Osteocyte (in vitro differentiated cells): ENCODE data around the gene DOCK1. TPM values are rescaled to one million over a fixed set of nuclear protein-coding genes. Genes with fewer than 3 reads are reported as not detected.

ENCODE experiments used
- DNase-seq: peaks from one replicate; pipeline ENCODE4 v3.0.0; 2021; ENCODE audit warnings: mixed read lengths; ENCODE audit not compliant: unreplicated experiment; ENCODE audit errors: extremely low spot score
- H3K27ac Mint-ChIP-seq: one replicate; pipeline ENCODE4 v1.8.0; 2021; ENCODE audit warnings: mild to moderate bottlenecking, mixed read lengths; ENCODE audit not compliant: unreplicated experiment
- H3K27me3 Mint-ChIP-seq: one replicate; pipeline ENCODE4 v1.8.0; 2021; ENCODE audit warnings: mixed read lengths; ENCODE audit not compliant: unreplicated experiment
- H3K36me3 Mint-ChIP-seq: one replicate; pipeline ENCODE4 v1.8.0; 2021; ENCODE audit warnings: mixed read lengths; ENCODE audit not compliant: unreplicated experiment
- H3K4me1 Mint-ChIP-seq: one replicate; pipeline ENCODE4 v1.8.0; 2021; ENCODE audit warnings: mixed read lengths; ENCODE audit not compliant: unreplicated experiment
- H3K4me3 Mint-ChIP-seq: one replicate; pipeline ENCODE4 v1.8.0; 2021; ENCODE audit warnings: mild to moderate bottlenecking, moderate library complexity, mixed read lengths; ENCODE audit not compliant: unreplicated experiment
- H3K9me3 Mint-ChIP-seq: one replicate; pipeline ENCODE4 v1.8.0; 2021; ENCODE audit warnings: mixed read lengths; ENCODE audit not compliant: unreplicated experiment
- CTCF ChIP-seq: fragments of 200-600 bp; sonication (generic); IDR thresholded peaks from 2 replicates; pipeline ENCODE4 v1.5.0; 2021; ENCODE audit warnings: antibody characterized with exemption, mild to moderate bottlenecking, moderate library complexity
- long read RNA-seq: library from polyadenylated mRNA; unstranded; transcript quantifications from one replicate; pipeline ENCODE4 v2.0.0, GENCODE V29; 2021
- total RNA-seq: library from RNA; stranded (reverse); gene quantifications from 2 replicates; pipeline ENCODE4 v1.2.1, GENCODE V29; 2021

DOCK1 gene
- total RNA-seq = 66.3 and 68.7 TPM in 2 replicates
- long read RNA-seq, partial matches to known transcripts = 99 of 153 reads
- long read RNA-seq, other reads (novel, unspliced or antisense) = 54 of 153 reads

- peak; percentile 88 for DNase-seq
- Mint-ChIP-seq H3K36me3 (no peaks in the 10 kb centered on the region), H3K9me3 (no peaks in the 10 kb centered on the region), H3K4me3 (peak within 1 kb of the TSS; percentile 94), H3K4me1 (peaks cover 27% of the 10 kb centered on the region), H3K27me3 (no peaks in the 10 kb centered on the region), H3K27ac (peak within 1 kb of the TSS; percentile 95)
- TF ChIP-seq CTCF = no peak
These were observed at the start of gene DOCK1 for GRCh38 chr10:126904818-126905701. DOCK1 (plus strand) TSS chr10:126905428; CDS start chr10:126905518, 90 bp downstream.

GRCh38 chr10:126857178-126857806, 47.9 kb upstream of the DOCK1 start:
- peaks cover 24% of the 10 kb centered on the region for H3K27me3 Mint-ChIP-seq
- DNase-seq = no peak
- no peaks in the 10 kb centered on the region for H3K36me3 Mint-ChIP-seq
- no peak for TF ChIP-seq CTCF
- H3K27ac Mint-ChIP-seq = no peak overlapping the region
- H3K4me3 Mint-ChIP-seq = no peak overlapping the region
- H3K9me3 Mint-ChIP-seq = no peaks in the 10 kb centered on the region
- no peaks in the 10 kb centered on the region for H3K4me1 Mint-ChIP-seq

GRCh38 chr10:126867567-126868365, 37.5 kb upstream of the DOCK1 start:
- Mint-ChIP-seq H3K4me3 (no peak overlapping the region), H3K9me3 (peaks cover 1% of the 10 kb centered on the region), H3K36me3 (no peaks in the 10 kb centered on the region), H3K27ac (no peak overlapping the region), H3K4me1 (peaks cover 13% of the 10 kb centered on the region), H3K27me3 (peaks cover 2% of the 10 kb centered on the region)
- DNase-seq = no peak
- TF ChIP-seq CTCF = no peak

GRCh38 chr10:126868371-126868770, 36.9 kb upstream of the DOCK1 start:
- Mint-ChIP-seq H3K4me3 (no peak overlapping the region), H3K4me1 (peaks cover 15% of the 10 kb centered on the region), H3K9me3 (no peaks in the 10 kb centered on the region), H3K36me3 (no peaks in the 10 kb centered on the region), H3K27ac (no peak overlapping the region), H3K27me3 (peaks cover 2% of the 10 kb centered on the region)
- no peak for DNase-seq
- no peak for TF ChIP-seq CTCF
